Measurements from ENCODE around the gene PER1. TPM values are rescaled to one million over a fixed set of nuclear protein-coding genes. Genes with fewer than 3 reads are reported as not detected.
A peak's percentile ranks its signal among the peaks of the same experiment; 100 is the strongest.

The PER1 gene
- total RNA-seq, 4 donors from 2014 or later = 20.0 to 396 (median 163) TPM

DNA sequence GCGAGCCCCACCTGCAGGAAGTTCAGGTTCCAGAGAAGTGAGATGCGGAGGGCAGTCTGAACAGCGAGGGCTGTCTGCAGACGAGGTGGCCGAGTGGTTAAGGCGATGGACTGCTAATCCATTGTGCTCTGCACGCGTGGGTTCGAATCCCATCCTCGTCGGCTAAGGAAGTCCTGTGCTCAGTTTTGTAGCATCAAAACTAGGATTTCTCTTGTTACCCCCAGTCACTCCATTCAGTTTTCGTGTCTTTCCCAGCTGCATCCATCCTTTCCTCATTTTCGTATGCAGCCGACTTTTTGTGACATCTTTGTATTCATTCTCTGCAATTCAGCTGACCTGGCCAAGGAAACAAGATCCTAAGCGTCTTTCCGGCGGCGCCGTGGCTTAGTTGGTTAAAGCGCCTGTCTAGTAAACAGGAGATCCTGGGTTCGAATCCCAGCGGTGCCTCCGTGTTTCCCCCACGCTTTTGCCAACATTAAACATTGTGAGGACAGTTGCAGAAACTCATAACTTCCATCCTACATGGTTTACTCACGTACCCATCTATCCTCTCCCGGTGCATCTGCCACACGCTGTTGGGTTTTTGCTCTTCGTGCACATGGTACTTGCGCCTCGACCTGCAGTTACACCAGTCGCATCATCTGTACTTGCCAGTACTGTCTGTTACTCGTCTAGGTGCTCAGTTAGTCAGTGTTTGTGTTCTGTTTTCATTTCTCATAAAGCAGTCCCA is 34.7 kb upstream of the PER1 start:
- Histone ChIP-seq H3K27ac (peak overlapping the region; percentile 97 to 99), H3K36me3 (no peaks in the 10 kb centered on the region), H3K9me3 (no peaks in the 10 kb centered on the region), H3K4me1 (peaks cover 8 to 13% of the 10 kb centered on the region in 2 donors), H3K27me3 (no peaks in the 10 kb centered on the region), H3K4me3 (peak overlapping the region; percentile 62 to 66)
- intact Hi-C loops (cut with DNase I; ENCODE audit: low total_unique reads) = loop anchor here (5.0 to 10.0 kb wide), 2 partner anchors 35 to 62 kb away; partner anchors contain the start of gene HES7
- TF ChIP-seq, protein P1, sequence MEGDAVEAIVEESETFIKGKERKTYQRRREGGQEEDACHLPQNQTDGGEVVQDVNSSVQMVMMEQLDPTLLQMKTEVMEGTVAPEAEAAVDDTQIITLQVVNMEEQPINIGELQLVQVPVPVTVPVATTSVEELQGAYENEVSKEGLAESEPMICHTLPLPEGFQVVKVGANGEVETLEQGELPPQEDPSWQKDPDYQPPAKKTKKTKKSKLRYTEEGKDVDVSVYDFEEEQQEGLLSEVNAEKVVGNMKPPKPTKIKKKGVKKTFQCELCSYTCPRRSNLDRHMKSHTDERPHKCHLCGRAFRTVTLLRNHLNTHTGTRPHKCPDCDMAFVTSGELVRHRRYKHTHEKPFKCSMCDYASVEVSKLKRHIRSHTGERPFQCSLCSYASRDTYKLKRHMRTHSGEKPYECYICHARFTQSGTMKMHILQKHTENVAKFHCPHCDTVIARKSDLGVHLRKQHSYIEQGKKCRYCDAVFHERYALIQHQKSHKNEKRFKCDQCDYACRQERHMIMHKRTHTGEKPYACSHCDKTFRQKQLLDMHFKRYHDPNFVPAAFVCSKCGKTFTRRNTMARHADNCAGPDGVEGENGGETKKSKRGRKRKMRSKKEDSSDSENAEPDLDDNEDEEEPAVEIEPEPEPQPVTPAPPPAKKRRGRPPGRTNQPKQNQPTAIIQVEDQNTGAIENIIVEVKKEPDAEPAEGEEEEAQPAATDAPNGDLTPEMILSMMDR (IDR thresholded peaks at IDR 0.05) = peak; percentile 46 to 63 (median 56)
- no peak for TF ChIP-seq POLR2A (IDR thresholded peaks at IDR 0.05)
- DNase-seq = peak; percentile 94 to 97

GRCh38 chr17:8186446-8186786 is 34.2 kb upstream of the PER1 start:
- no peaks in the 10 kb centered on the region for H3K27me3 ChIP-seq
- H3K4me1 ChIP-seq = peaks cover 8 to 13% of the 10 kb centered on the region in 2 donors
- DNase-seq = no peak
- TF ChIP-seq POLR2A (IDR thresholded peaks at IDR 0.05) = no peak
- TF ChIP-seq, protein P1 (IDR thresholded peaks at IDR 0.05) = no peak
- H3K27ac ChIP-seq = peak overlapping the region; percentile 97 to 99
- no peaks in the 10 kb centered on the region for H3K36me3 ChIP-seq
- intact Hi-C loops (cut with DNase I; ENCODE audit: low total_unique reads) = loop anchor here (5.0 to 10.0 kb wide), 2 partner anchors 36 to 62 kb away; partner anchors contain the start of gene HES7
- peak overlapping the region; percentile 62 to 66 for H3K4me3 ChIP-seq
- H3K9me3 ChIP-seq = no peaks in the 10 kb centered on the region

DNA sequence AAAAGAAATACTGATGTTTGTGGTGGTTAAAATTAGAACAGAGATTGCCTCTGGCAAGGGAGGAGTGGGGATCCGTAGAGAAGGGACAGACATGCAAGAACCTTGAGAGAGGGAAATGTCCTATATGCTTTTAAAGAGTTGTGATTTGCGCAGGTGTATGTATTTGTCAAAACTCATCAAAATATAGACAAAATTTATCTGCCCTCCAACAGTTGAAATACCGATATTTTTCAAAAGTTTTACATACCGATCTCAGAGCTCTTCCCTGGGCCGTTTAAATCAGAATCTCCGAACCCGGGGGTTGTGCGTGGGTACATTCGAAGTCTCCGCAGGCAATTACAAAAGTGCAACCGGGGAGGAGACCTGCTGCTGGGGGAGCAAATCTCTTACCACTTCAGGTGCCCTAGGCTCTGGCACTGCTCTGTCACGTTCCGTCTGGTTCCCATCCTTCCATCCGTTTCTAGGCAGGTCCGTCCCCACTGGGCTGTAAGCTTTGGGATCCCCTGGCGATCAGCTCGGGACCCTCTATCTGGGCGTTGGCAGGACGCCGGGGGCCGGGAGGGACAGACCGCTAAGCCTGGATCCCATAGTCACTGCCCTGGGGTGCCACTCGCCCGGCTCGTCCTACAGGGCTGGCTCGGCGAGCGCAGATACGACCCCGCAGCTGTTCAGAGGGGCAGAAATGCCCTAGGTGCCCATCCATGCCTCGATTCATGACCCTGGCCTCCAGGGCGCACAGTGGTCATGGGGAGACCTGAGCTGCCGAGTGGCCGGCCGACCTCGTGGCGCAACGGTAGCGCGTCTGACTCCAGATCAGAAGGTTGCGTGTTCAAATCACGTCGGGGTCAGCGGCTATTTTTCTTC is 33.6 kb upstream of the PER1 start:
- TF ChIP-seq, protein P1 (IDR thresholded peaks at IDR 0.05) = peak in 1 of 4 experiments; percentile 7
- TF ChIP-seq POLR2A (IDR thresholded peaks at IDR 0.05) = peak in 1 of 2 donors; percentile 2
- H3K9me3 ChIP-seq = no peaks in the 10 kb centered on the region
- peaks cover 6 to 13% of the 10 kb centered on the region in 2 donors for H3K4me1 ChIP-seq
- no peaks in the 10 kb centered on the region for H3K36me3 ChIP-seq
- no peaks in the 10 kb centered on the region for H3K27me3 ChIP-seq
- H3K27ac ChIP-seq = peak overlapping the region; percentile 97 to 99
- DNase-seq = peak; percentile 92
- peak overlapping the region; percentile 62 to 66 for H3K4me3 ChIP-seq
- intact Hi-C loops (cut with DNase I; ENCODE audit: low total_unique reads) = loop anchor here (5.0 to 10.0 kb wide), 2 partner anchors 36 to 61 kb away; partner anchors contain the start of gene HES7

DNA sequence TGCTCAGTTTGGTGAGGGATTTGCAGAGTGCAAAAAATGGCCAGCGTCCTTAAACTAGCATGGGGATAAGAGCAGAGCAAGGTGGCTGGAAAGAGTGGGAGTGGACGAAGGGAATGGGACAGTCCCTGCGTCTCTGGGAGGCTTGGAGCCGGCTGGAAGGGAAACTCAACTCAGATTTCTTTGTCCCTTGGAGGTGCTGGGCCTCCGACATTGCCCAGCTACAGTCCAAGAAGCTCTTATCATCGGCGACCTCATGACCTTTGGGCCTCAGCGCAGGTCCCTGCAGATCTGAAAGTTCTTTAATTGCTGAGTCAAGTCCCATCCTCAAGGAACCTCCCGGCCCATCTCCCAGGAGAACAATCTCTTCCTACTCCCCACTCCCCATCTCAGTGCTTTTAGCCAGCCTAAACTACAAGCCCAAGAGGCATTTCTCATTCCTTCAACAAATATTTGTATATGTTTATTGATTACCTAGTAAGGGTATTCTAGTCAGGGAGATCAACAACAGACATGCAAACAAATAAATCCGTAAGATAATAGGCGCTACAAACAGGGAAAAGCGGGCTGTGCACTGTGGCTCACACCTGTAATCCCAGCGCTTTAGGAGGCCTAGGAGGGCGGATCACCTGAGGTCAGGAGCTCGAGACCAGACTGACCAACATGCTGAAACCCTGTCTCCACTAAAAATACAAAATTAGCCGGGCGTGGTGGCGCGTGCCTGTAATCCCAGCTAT is 25.0 kb upstream of the PER1 start:
- intact Hi-C loops (cut with DNase I; ENCODE audit: low total_unique reads) = no loop called here
- Histone ChIP-seq H3K4me1 (peaks cover 0 to 11% of the 10 kb centered on the region in 2 donors), H3K27me3 (no peaks in the 10 kb centered on the region), H3K27ac (peak overlapping the region; percentile 85 to 96), H3K4me3 (peak overlapping the region in 1 of 2 donors; percentile 72), H3K9me3 (no peaks in the 10 kb centered on the region), H3K36me3 (no peaks in the 10 kb centered on the region)
- no peak for DNase-seq
- TF ChIP-seq, protein P1 (IDR thresholded peaks at IDR 0.05) = no peak
- TF ChIP-seq POLR2A (IDR thresholded peaks at IDR 0.05) = no peak
